Stimulated activated CD4-positive, alpha-beta T cell treated with anti-CD3 and anti-CD28 coated beads, Interleukin-2, amount 100 ng/mL, for 48 hours (primary cell): ENCODE measurements around the gene XPNPEP3.
A peak's percentile ranks its signal among the peaks of the same experiment; 100 is the strongest.
"Not testable (repeated sequence)": the region's sequence is repeated elsewhere in the genome, so short reads cannot be mapped to it uniquely, and the experiment has no call there.

Experiments
- DNase-seq, 2 donors: peaks; one replicate each; pipeline ENCODE4 v3.0.0-alpha.2; 2020

The XPNPEP3 gene

DNA sequence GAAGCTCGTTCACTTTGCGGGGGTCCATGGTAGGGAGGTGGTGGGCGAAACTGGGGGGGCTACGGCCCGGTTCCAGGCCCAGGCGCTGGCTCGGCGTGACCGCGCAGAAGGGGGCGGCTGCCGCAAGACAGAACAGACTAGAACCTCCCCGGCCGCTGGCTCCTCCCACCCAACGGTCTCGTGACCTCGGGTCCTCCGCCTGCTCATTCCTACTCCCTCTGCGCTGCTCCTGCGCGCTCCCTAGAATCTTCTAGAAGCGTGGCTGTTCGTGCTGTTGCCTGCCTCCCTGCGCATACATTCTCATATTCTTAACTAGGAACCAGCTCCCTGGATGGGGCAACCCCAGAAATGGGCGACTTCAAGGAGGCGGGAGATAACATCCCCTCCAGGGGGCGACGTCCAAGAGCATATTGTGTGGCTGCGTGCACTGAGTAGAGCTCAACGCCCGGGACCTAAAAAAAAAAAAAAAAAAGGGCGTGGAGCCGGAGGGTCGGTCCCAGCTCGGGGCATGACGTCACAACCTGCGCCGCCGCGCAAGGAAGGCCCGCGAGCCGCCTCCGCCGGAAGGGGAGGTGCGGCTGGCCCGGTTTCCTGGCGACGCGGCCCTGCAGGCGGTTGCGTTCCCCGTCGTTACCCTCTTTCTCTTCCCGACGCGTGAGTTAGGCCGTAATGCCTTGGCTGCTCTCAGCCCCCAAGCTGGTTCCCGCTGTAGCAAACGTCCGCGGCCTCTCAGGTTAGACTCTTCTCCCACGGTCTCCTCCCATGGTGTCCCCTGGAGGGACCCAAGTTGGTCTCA lies at the start of gene XPNPEP3, which contains the start of gene ST13:
Gene XPNPEP3 (plus strand): TSS at position 636 of the 796 bp plus-strand sequence. CDS start 34 bp downstream, at position 670.
Gene ST13 (minus strand): TSS at position 127 of the 796 bp plus-strand sequence. CDS start 99 bp downstream, at position 28.
- peak; percentile 96 for DNase-seq

DNA sequence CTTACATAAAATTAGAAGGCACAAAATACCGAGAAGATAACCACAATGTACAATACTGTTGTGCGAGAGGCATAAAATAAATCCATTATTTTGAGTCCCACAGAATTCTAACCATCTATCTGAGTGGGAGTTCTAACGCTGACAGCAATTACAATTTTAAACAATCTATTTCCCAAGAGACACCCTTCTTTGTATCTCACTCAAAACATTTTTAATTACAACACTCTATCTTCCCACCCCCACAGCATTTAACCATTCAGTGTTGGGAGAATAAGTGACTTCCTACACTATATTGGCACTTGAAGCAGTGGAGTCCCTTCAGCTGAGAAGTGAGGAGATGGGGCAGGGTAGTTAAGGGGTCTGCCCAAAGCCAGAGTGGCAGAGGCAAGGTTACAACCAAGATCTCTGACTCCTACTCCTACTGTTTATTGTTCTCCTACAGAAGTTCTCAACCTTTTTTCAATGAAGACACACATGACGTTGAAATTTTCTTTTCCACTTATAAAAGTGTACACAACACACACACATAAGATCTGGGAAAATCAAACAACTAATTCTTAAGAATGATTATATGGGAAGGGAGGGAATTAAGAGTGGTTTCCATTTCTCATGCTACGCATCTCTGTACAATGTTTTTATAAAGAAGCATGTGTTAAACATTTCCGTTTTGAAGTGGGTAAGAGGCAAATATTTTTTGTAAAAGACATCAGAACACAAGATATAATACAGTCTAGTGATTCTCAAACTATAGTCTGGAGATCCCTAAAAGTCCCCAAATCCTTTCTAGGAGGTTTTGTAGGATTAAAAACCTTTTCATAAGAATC lies 48.7 kb upstream of the XPNPEP3 start:
- DNase-seq: no peak

DNA sequence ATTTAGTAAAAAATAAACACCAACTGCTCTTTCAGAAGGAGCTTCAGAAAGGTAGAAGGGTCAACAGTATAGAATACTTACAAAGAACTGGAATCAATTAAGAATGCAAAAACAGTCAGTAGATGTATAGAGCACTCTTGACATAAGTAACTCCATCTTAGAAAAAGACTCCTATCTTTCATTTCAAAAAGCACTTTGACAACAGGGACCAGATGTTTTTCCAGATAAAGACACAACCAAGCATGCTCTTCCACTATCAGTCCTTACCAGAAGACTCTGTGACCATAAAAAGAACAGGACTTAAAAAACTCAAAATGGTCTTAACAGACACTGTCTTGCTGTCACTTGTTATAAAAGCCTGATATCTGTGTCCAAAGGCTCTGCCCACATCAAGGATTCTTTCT lies 43.0 kb upstream of the XPNPEP3 start:
- DNase-seq: no peak

DNA sequence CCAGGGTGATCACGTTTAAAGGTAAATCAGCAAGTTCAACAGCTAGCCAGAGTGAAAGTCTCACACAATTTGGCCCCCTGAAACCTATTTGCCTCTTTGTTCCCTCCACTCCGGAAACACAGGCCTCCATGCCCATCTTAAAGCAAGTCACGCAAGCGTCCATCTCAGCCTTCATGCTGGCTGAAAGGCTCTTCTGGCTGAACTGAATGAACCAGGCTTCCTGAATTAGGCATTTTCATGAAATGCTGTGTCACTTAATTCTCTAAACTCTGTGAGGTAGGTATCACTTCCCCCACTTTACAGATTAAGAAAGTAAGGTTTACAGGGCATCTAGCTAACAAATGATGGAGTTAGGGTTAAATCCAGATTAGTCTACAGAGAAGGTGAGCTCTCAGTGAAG lies 39.2 kb upstream of the XPNPEP3 start:
- DNase-seq: no peak

DNA sequence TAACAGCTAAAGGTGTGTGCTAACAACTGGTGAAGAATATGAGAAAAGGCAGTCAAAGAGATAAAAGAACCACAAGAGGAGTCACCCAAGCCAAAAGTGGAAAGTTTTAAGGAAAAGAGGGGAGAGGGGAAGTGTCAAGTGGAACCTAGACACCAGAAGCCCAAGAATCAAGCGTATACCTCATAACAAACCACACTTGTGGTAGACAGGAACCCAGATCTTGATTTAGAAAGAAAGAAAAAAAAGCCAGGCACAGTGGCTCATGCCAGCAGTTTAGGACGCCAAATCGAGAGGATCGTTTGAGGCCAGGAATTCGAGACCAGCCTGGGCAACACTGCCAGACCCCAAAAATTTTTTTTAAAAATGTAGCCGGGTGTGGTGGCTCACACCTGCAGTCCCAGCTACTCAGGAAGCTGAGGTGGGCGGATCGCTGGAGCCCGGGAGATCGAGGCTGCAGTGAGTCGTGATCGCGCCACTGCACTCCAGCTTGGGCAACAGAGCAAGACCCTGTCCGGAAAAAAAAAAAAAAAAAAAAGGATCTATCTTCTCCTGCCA lies 38.7 kb upstream of the XPNPEP3 start:
- no peak for DNase-seq

DNA sequence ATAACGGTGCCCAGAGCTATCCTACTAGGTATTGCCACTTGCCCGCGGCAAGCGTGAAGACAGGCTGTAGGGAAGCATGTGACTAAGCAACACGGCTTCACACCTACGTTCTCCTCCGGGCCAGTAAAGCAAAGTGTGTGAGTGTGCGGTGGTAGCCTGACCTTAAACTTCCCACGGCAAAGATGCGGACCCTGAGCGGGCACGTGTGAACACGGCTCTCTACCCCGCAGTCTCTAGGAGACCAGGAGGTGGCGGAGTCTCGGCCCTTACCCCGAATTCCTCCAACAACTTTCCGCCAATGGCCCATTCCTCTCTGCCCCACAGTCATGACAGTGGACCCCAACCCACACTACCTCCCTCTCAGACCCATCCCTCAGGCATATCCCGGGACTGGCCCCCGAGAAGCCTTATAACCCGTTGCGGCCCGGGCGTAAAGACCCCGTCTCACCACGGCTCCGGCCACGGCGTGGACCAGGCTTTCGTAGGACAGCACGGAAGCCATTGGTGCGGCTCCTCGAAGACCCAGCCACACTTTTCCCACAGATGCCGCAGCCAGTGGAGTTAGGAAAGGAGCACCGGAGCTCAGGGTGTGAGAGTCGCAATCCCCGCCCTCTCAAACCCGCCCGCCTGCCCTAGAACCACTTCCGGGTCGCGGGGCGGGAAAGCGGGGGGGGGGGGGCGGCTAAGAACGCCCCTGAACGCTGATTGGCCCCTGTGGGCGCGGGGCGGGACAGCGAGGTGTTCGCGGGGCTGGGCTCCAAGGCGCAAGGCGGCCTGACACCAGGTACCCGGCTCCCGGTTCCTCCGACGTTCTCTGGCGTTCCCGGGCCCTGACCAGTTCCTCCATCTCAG lies 38.0 kb upstream of the XPNPEP3 start, which contains the start of gene SLC25A17:
Gene SLC25A17 (minus strand): TSS at position 600 of the 852 bp plus-strand sequence. CDS start 98 bp downstream, at position 502.
- DNase-seq: peak; percentile 80 to 84

DNA sequence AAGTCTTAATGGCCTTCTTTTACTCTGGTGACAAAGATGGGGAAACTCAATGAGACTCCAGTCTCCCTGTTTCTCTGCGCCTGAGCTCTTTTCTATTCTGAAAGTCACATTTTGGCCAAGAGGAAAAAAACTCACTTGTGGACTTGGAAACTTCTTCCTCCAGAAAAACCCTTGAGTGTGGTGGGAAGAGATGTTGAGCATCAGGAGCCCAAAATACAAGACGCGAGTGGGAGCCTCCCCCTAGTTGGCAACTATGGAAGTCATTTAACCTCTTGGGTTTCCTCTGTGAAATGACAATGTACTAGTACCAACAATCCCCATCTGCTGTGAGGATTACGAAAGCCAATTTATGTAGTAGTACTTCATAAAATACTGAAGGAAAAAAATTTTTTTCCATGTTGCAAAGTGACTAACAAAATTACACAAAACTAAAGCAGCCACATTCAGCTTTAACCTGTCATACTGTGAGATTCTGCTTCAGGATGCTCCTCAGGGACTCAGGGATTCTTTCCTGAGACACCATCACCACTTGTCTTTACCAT lies 37.3 kb upstream of the XPNPEP3 start:
- no peak for DNase-seq

DNA sequence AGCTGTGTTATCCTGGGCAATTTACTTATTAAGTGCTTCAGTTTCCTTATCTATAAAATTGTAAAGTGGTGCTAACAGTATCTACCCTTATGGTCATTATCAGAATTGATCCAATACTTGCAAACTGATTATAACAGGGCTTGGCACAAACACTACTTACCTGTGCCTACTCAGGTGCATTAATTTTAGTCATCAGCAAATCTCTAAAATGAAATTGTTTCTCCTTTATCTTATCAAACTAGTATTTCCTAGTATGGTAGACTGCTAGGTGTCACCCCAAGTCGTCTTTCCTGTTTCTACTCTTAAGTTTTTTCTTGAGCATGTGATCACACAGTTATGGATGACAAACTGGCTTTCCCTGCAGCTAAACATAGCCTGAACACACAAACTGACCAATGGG lies 33.5 kb upstream of the XPNPEP3 start:
- no peak for DNase-seq

DNA sequence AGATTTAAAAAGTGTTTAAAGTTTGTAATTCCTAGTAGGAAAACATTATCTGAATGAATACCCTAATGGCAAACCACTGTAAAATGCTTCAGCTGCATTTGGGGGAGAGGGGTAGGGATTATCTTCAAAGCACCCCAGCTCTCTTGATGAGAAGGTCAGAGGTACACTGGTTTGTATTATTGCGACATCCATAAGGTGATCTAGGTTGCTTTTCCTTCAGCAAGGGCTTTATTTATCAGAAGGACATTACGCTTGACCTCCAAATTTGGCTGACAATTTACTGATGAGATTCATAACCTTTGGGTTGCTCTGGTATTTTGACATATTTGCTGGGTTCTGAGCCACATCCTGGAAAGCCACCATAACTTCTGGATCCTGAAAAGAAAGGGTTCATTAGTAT lies 30.7 kb upstream of the XPNPEP3 start:
- not testable (repeated sequence) for DNase-seq

DNA sequence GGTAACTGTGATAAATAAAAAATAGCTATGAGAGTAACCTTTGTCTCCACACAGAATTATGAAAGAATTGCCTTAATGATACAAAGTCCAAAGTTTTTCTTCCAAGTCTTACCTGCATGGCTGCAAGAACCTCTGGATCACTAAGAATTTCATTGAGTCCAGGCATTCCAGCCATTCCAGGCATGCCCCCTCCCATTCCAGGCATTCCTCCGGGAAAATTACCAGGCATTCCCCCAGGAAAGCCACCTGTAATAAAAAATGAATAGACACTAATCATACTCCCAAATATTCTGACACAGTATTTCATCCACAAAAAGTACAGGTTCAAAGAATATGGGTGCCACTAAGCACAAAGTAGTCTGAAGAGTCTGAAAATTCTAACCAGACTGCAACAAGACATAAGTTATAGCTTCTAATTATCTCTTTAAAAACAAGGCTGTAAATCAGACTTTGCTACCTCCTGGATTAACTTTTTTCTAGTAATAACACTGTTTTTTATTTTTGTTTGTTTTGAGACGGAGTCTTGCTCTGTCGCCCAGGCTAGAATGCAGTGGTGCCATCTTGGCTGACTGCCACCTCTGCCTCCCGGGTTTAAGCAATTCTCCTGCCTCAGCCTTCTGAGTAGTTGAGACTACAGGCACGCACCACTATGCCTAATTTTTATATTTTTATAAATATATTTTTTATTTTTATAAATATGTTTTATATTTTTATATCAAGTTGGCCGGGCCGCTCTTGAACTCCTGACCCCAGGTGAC lies 29.8 kb upstream of the XPNPEP3 start:
- no peak for DNase-seq

DNA sequence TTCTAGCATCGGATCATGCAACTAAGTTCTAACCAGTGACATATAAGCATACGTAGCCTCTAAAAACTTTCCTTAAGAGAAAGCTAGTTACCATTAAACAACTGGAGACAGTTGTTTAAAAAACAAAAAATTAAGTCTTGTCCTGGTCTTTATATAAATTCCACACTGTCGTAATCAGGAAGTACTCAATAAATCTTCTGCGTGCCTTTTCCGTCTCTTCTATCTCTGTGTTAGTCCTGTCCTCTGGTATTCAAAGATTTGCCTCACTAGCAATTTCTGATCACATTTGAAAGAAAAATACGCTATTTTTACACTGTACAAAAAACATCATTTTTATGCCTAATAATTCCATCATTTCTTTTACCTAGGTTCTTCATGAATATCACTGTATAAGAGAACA lies 27.8 kb upstream of the XPNPEP3 start:
- no peak for DNase-seq

DNA sequence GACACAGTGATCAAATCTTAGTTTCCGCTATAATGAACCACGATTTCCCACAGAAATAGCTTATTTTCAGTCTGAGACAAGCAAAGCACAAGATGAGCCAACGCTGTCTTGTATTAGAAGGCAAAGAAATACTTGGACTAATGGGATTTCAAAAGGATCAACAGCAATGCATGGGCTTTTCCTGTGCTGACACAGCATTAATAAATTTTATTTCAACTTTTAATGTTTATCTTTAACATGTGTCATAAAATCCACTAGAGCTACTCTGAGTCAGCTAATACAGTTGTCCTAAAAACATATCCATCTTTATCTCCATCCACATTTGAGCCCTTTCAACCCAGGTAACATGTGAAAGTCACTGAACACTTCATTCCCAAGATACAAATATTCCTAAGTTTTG lies 22.3 kb upstream of the XPNPEP3 start:
- DNase-seq: no peak

DNA sequence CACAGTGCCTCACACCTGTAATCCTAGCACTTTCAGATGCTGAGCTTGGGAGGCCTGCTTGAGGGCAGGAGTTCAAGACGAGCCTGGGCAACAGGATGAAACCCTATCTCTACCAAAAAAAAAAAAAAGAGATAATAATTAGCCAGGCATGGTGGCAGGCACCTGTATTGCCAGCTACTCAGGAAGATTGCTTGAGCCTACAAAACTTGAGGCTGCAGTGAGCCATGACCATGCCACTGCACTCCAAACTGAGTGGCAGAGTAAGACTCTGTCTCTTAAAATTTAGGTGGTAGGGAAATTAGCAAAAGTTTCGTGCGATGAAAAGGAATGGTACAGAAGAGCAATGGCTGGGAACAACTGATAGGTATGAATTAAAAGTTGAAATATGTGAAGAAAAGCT lies 18.5 kb upstream of the XPNPEP3 start:
- no peak for DNase-seq

DNA sequence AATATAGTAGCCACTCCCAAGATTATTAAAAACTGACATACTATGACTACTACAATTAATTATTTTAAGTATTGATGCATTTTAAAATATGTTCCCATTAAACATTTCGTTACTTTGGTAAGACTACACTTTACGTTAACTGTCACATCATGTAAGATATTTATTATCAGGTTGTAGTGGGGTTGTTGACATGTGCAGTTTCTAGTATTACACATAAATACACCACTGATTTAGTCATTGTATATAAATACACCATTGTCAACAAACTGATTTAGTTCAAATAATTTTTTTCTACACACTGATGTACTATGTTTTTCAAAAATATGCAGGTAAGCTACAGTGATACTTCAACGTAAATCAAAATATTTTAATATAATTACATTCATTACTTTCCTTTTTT lies 12.0 kb upstream of the XPNPEP3 start:
- DNase-seq: no peak

DNA sequence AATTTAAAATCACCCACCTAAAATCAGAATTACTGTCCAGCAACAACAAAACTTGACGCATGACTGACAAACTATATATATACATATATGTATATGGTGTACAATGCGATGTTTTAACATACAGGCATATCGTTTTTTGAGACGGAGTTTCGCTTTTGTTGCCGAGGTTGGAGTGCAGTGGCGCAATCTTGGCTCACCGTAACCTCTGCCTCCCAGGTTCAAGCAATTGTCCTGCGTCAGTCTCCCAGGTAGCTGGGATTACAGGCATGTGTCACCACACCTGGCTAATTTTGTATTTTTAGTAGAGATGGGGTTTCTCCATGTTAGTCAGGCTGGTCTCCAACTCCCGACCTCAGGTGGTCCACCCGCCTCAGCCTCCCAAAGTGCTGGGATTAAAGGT lies 11.1 kb upstream of the XPNPEP3 start:
- DNase-seq: not testable (repeated sequence)

DNA sequence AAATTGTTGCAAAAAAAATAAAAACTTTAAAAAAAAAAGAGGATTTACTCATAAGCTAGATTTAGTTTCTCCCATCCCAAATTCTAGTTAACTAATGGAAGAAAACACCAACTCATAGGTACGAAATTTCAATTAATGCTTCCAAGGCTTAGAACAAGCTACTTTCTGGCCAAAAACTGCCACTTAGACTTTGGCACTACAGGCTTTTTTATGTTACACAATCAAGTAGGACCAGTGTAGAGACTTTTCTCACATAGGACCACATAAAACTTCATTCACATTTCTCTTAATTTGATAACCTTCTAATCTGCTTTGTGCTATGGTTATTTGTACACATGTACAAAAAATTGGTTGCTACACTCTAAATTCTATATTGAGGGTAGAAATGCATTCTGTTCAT lies 3.6 kb upstream of the XPNPEP3 start:
- DNase-seq: no peak

DNA sequence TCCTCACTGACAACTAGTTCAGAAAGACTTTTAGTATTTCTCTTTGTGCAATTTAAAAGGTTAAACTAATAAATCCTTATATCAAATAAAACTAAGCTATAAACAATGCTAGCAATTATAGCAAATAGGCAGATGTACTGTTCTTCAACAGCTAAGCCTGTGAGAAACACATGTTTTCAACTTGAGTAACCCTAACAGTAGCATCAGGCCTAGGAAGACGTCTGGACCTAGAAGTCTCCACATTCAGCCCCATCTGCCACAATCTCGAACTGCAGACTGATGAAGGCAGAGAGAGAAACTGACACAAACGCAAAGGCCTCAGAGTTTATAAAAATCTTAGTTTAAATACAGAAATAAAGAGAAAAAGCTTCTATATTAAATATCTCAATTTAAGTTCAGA lies 3.0 kb upstream of the XPNPEP3 start:
- DNase-seq: no peak

DNA sequence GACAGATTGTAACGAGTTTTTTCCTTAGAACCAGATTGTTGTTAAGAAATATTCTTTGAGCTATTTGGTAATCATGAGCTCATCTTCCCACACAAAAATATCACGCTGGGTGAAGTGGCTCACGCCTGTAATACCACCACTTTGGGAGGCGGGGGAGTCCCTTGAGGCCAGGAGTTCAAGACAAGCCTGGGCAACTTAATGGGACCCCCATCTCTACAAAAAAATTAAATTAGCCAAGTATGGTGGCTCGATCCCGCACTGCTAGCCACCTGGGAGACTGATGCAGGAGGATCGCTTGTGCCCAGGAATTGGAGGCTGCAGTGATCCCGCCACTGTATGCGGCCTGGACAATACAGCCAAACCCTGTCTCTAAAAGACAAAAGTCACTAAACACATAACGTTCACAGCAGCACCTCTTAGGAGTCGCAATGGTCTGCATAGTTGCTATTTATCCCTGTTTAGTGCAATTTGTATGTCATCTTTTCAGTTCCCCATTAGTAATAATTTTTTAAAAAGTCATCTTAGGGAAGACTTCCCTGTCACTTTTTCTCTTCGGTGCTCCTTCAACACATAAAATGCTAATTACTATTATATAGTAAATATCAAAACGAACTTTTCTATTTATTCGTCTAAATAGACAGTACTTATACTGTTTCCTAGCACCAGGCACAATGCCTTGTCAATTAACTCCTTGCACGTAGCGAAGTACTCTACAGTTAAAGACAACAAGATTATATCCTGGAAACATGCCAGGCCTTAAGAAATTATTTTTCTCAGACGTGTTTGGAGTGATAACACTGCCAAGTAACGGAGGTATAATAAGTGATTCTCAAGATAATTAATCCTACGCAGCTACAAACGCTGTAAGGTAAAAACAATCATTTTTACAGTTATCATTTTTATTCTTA lies 1.6 kb upstream of the XPNPEP3 start:
- no peak for DNase-seq

DNA sequence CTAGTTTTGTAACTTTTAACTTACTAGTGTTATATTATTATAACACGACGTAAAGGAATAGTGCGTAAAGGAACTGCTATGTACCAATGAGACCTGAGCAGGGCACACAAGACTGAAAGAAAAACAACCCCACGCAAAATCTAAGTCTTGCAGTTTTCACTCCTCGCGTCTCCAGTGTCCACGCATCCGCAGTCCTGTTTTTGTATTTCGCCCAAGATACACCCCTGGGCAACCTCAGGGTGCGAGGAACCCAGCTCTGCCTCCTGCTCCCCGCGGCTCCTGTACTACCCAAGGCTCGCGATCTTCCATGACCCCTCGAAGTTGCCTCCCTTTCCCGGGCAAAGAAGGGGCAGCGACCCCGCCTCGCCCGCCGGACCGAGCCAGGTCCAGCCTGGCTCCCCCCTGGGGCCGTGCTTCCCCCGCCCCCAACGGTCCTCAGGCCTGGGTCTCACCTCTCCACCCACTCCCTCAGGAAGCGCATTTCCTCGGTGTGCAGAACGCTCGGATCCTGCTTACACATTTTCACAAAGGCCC lies 902 bp upstream of the XPNPEP3 start:
- DNase-seq: peak; percentile 10 to 19

DNA sequence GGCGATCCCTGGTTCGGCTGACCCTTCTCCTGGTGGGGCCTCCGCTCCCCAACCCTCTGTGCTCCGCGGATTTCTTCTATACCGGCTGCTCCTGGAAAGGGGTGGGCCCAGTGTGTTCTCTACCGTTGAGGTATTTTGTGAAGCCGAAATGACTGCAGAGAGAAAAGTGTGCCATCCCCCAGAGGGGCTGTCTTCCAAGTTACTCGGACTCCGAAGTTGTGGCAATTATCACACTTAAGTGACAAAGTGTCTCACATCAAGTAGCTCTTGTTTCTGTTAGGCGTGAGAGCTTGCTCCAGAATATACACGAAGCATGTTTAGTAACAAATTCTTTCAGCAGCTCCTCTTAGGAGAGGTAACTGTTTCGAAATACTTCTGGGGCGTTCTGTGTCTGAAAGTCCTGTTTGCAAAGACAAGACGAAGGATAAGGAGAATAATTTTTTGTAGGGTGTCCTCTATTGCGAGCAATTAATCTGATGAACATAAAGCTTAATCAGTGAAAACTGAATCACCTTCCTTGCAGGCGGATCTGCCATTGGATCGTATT lies 434 bp downstream of the XPNPEP3 start:
- no peak for DNase-seq
